Colonic mucosa (tissue), 4 donors: ENCODE results near the gene MNAT1. TPM values are rescaled to one million over a fixed set of nuclear protein-coding genes. Genes with fewer than 3 reads are reported as not detected.
A peak's percentile ranks its signal among the peaks of the same experiment; 100 is the strongest.

Experiments used
- DNase-seq: peaks from one replicate; pipeline ENCODE4 v3.0.0-alpha.2; 2020
- H3K27ac ChIP-seq: fragments of 200-600 bp; one replicate; pipeline ENCODE4 v1.8.0; 2021
- H3K27me3 ChIP-seq: fragments of 200-600 bp; one replicate; pipeline ENCODE4 v1.8.0; 2021
- H3K36me3 ChIP-seq: fragments of 200-600 bp; one replicate; pipeline ENCODE4 v1.8.0; 2021
- H3K4me1 ChIP-seq: fragments of 200-600 bp; one replicate; pipeline ENCODE4 v1.8.0; 2021; ENCODE audit warnings: mild to moderate bottlenecking
- H3K4me3 ChIP-seq: fragments of 200-600 bp; one replicate; pipeline ENCODE4 v1.8.0; 2021
- H3K9ac ChIP-seq, 2 donors: one replicate each; pipeline ENCODE4 v1.7.0; 2013; ENCODE audit warnings: control low read depth in 2 of 2, low read depth in 2 of 2, low read length in 2 of 2
- H3K9me3 ChIP-seq: fragments of 200-600 bp; one replicate; pipeline ENCODE4 v1.8.0; 2021
- CTCF ChIP-seq: fragments of 200-600 bp; IDR thresholded peaks from one replicate; pipeline ENCODE4 v1.8.0; 2022; ENCODE audit warnings: antibody characterized with exemption, mild to moderate bottlenecking
- intact Hi-C: fragments of 100-400 bp; cut with DNase I; formaldehyde crosslinking; loops from one replicate; pipeline ENCODE4 v1.14.1; 2022
- total RNA-seq, 2 donors: library from RNA; stranded (reverse); fragmentation: NEBNext Ultra II Directional in 1 of 2; extraction: Animal tissue kit (Norgen Biotek cat#: 25700) in 1 of 2; gene quantifications; one replicate each; pipeline ENCODE4 v1.2.1, GENCODE V29; 2021
- donor health status: healthy.
- donor health status: DM: no; HTN: no; CAD: no.
- donor health status: DM: no; HTN: no; CAD: no.

Gene MNAT1
- total RNA-seq, 2 donors from 2014 or later: 14.5 to 15.4 TPM

- Histone ChIP-seq H3K27ac (no peak overlapping the region), H3K4me3 (no peak overlapping the region), H3K27me3 (peaks cover 4% of the 10 kb centered on the region), H3K36me3 (no peaks in the 10 kb centered on the region), H3K9ac (no peak overlapping the region), H3K4me1 (peaks cover 5% of the 10 kb centered on the region), H3K9me3 (no peaks in the 10 kb centered on the region)
- intact Hi-C loops: no loop called here
- no peak for TF ChIP-seq CTCF
- DNase-seq: no peak
Measured at GRCh38 chr14:60732840-60733483, 1.6 kb upstream of the MNAT1 start.

- DNase-seq: no peak
- peak overlapping the region in 1 of 2 donors; percentile 83 for H3K9ac ChIP-seq
- H3K9me3 ChIP-seq: no peaks in the 10 kb centered on the region
- H3K4me1 ChIP-seq: peaks cover 5% of the 10 kb centered on the region
- no peaks in the 10 kb centered on the region for H3K27me3 ChIP-seq
- no peak for TF ChIP-seq CTCF
- peak overlapping the region; percentile 88 for H3K4me3 ChIP-seq
- no peaks in the 10 kb centered on the region for H3K36me3 ChIP-seq
- no peak overlapping the region for H3K27ac ChIP-seq
- intact Hi-C loops: no loop called here
Measured at GRCh38 chr14:60735416-60735815, 855 bp downstream of the MNAT1 start.

DNA sequence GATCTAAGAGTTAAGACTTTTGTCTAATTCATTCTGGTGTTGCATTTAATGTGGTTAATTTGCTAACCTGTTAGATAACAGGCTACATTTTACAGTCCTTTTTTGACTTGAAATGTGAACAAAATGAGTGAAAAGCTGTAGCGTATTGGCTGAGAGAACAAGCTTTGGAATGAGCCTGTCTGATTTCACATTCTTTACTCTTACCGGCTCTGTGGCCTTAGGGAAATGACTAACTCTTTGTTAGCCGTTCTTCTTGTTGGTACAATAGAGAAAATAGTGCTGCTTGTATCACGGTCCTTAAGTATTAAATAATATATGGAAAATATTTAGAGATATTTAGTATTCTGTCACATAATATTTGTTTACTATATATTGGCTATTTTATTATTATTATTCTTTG is 1.9 kb downstream of the MNAT1 start:
- no peaks in the 10 kb centered on the region for H3K9me3 ChIP-seq
- H3K27ac ChIP-seq: no peak overlapping the region
- H3K27me3 ChIP-seq: no peaks in the 10 kb centered on the region
- H3K4me1 ChIP-seq: peaks cover 5% of the 10 kb centered on the region
- no peak overlapping the region for H3K4me3 ChIP-seq
- no peaks in the 10 kb centered on the region for H3K36me3 ChIP-seq
- H3K9ac ChIP-seq: no peak overlapping the region
- intact Hi-C loops: no loop called here
- no peak for TF ChIP-seq CTCF
- DNase-seq: no peak

DNA sequence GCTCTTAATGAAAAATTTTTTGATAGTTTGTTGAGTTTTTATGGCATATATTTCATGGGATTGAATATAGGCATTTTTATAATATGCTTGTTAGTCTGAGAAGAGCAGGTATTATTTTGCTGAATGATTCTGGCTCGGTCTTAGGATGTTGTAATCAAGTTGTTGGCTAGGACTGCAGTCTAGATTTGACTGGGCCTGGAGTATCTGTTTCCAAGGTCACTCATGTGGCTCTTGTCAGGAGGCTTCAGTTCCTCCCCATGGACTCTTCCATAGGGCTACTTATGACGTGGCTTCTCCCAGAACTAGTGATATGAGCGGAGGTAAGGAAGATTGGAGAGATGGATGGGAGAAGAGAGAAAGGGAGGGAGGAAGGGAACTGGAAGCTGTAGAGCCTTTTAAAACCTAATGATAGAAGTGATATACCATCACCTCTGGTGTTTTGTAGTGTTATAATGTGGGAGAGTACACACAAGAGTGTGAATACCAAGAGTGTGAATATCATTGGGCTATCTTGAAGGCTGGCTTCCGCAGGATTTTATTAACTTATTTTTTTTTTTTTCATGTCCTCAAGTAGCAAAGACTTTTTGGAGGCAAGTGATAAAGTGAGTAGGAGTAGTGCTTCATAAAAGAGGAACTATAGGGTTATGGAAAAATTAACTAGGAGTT is 4.4 kb downstream of the MNAT1 start:
- H3K4me3 ChIP-seq: no peak overlapping the region
- no peak overlapping the region for H3K9ac ChIP-seq
- no peak overlapping the region for H3K27ac ChIP-seq
- H3K4me1 ChIP-seq: peaks cover 5% of the 10 kb centered on the region
- no peak for TF ChIP-seq CTCF
- no peaks in the 10 kb centered on the region for H3K27me3 ChIP-seq
- no peaks in the 10 kb centered on the region for H3K36me3 ChIP-seq
- H3K9me3 ChIP-seq: no peaks in the 10 kb centered on the region
- no peak for DNase-seq
- intact Hi-C loops: no loop called here

GRCh38 chr14:60744566-60744965 is 10.0 kb downstream of the MNAT1 start:
- intact Hi-C loops: no loop called here
- no peak overlapping the region for H3K27ac ChIP-seq

More at GRCh38 chr14:60744566-60744965, 10.0 kb downstream of the MNAT1 start:
- no peaks in the 10 kb centered on the region for H3K4me1 ChIP-seq
- H3K27me3 ChIP-seq: no peaks in the 10 kb centered on the region
- no peak for DNase-seq
- no peak overlapping the region for H3K4me3 ChIP-seq
- no peak for TF ChIP-seq CTCF
- H3K9ac ChIP-seq: no peak overlapping the region
- H3K9me3 ChIP-seq: no peaks in the 10 kb centered on the region
- H3K36me3 ChIP-seq: no peaks in the 10 kb centered on the region
